Muscle layer of duodenum (tissue), 2 donors: ENCODE data around the gene LRP5.

Experiments
- H3K27ac ChIP-seq: one replicate; pipeline ENCODE4 v1.7.0; 2013; ENCODE audit warnings: mild to moderate bottlenecking, low read length
- H3K27me3 ChIP-seq: one replicate; pipeline ENCODE4 v1.7.0; 2013; ENCODE audit warnings: low read depth, mild to moderate bottlenecking, control low read depth, low read length
- H3K36me3 ChIP-seq, 2 donors: one replicate each; pipeline ENCODE4 v1.7.0; 2013; ENCODE audit warnings: low read length in 2 of 2, control low read depth in 1 of 2, mild to moderate bottlenecking in 1 of 2; ENCODE audit not compliant: insufficient read depth in 2 of 2, control insufficient read depth in 1 of 2
- H3K4me1 ChIP-seq, 2 donors: one replicate each; pipeline ENCODE4 v1.7.0; 2013; ENCODE audit warnings: low read length in 2 of 2, mild to moderate bottlenecking in 2 of 2, control low read depth in 1 of 2, moderate library complexity in 1 of 2; ENCODE audit not compliant: insufficient read depth in 2 of 2, control insufficient read depth in 1 of 2
- H3K4me3 ChIP-seq, 2 donors: one replicate each; pipeline ENCODE4 v1.7.0; 2013; ENCODE audit warnings: low read length in 2 of 2, low read depth in 1 of 2, mild to moderate bottlenecking in 1 of 2
- H3K9me3 ChIP-seq, 2 donors: one replicate each; pipeline ENCODE4 v1.7.0; 2013; ENCODE audit warnings: low read length in 2 of 2, control low read depth in 1 of 2, mild to moderate bottlenecking in 1 of 2; ENCODE audit not compliant: control insufficient read depth in 1 of 2
- donor health status: healthy.

The LRP5 gene

GRCh38 chr11:68313574-68314202 lies 1.3 kb downstream of the LRP5 start:
- Histone ChIP-seq H3K27ac (peak overlapping the region; percentile 77), H3K4me1 (peaks cover 14 to 39% of the 10 kb centered on the region in 2 donors)

GRCh38 chr11:68314203-68315170 lies 2.1 kb downstream of the LRP5 start:
- H3K4me3 ChIP-seq = peak overlapping the region; percentile 80 to 81
- H3K9me3 ChIP-seq = no peaks in the 10 kb centered on the region
- peaks cover 14 to 39% of the 10 kb centered on the region in 2 donors for H3K4me1 ChIP-seq
- H3K36me3 ChIP-seq = no peaks in the 10 kb centered on the region
- no peaks in the 10 kb centered on the region for H3K27me3 ChIP-seq
- H3K27ac ChIP-seq = peak overlapping the region; percentile 77

More at GRCh38 chr11:68313574-68314202, 1.3 kb downstream of the LRP5 start:
- H3K9me3 ChIP-seq = no peaks in the 10 kb centered on the region
- H3K36me3 ChIP-seq = no peaks in the 10 kb centered on the region
- H3K4me3 ChIP-seq = peak overlapping the region; percentile 80 to 81
- no peaks in the 10 kb centered on the region for H3K27me3 ChIP-seq

GRCh38 chr11:68315171-68315920 lies 3.0 kb downstream of the LRP5 start:
- Histone ChIP-seq H3K9me3 (no peaks in the 10 kb centered on the region), H3K27me3 (no peaks in the 10 kb centered on the region), H3K4me3 (peak overlapping the region; percentile 80 to 81), H3K27ac (peak overlapping the region; percentile 77), H3K4me1 (peaks cover 14 to 39% of the 10 kb centered on the region in 2 donors), H3K36me3 (no peaks in the 10 kb centered on the region)

- Histone ChIP-seq H3K4me1 (peaks cover 17 to 48% of the 10 kb centered on the region in 2 donors), H3K27ac (no peak overlapping the region), H3K4me3 (no peak overlapping the region)
Observed at GRCh38 chr11:68317147-68317785, 4.9 kb downstream of the LRP5 start.

GRCh38 chr11:68321293-68322051 lies 9.1 kb downstream of the LRP5 start:
- Histone ChIP-seq H3K27me3 (no peaks in the 10 kb centered on the region), H3K4me1 (peaks cover 3 to 31% of the 10 kb centered on the region in 2 donors), H3K4me3 (no peak overlapping the region), H3K27ac (no peak overlapping the region), H3K36me3 (no peaks in the 10 kb centered on the region), H3K9me3 (no peaks in the 10 kb centered on the region)

More at GRCh38 chr11:68317147-68317785, 4.9 kb downstream of the LRP5 start:
- Histone ChIP-seq H3K27me3 (no peaks in the 10 kb centered on the region), H3K36me3 (no peaks in the 10 kb centered on the region), H3K9me3 (no peaks in the 10 kb centered on the region)

GRCh38 chr11:68322052-68322430 lies 9.7 kb downstream of the LRP5 start:
- H3K27ac ChIP-seq = no peak overlapping the region
- H3K27me3 ChIP-seq = no peaks in the 10 kb centered on the region
- peaks cover 3 to 28% of the 10 kb centered on the region in 2 donors for H3K4me1 ChIP-seq
- no peak overlapping the region for H3K4me3 ChIP-seq
- no peaks in the 10 kb centered on the region for H3K9me3 ChIP-seq
- H3K36me3 ChIP-seq = no peaks in the 10 kb centered on the region

GRCh38 chr11:68324241-68324640 lies 11.8 kb downstream of the LRP5 start:
- H3K9me3 ChIP-seq = no peaks in the 10 kb centered on the region
- no peaks in the 10 kb centered on the region for H3K36me3 ChIP-seq
- no peak overlapping the region for H3K4me3 ChIP-seq
- no peak overlapping the region for H3K27ac ChIP-seq
- H3K4me1 ChIP-seq = peaks cover 10 to 41% of the 10 kb centered on the region in 2 donors
- no peaks in the 10 kb centered on the region for H3K27me3 ChIP-seq

GRCh38 chr11:68324695-68325094 lies 12.3 kb downstream of the LRP5 start:
- Histone ChIP-seq H3K27ac (no peak overlapping the region), H3K4me1 (peaks cover 10 to 44% of the 10 kb centered on the region in 2 donors), H3K4me3 (no peak overlapping the region), H3K36me3 (no peaks in the 10 kb centered on the region), H3K27me3 (no peaks in the 10 kb centered on the region), H3K9me3 (no peaks in the 10 kb centered on the region)

- Histone ChIP-seq H3K27ac (no peak overlapping the region), H3K9me3 (no peaks in the 10 kb centered on the region), H3K4me1 (peaks cover 10 to 50% of the 10 kb centered on the region in 2 donors), H3K27me3 (no peaks in the 10 kb centered on the region), H3K4me3 (no peak overlapping the region), H3K36me3 (no peaks in the 10 kb centered on the region)
Observed at GRCh38 chr11:68325183-68325906, 13.0 kb downstream of the LRP5 start.

GRCh38 chr11:68325907-68326220 lies 13.5 kb downstream of the LRP5 start:
- Histone ChIP-seq H3K27ac (no peak overlapping the region), H3K4me3 (no peak overlapping the region), H3K36me3 (no peaks in the 10 kb centered on the region), H3K27me3 (no peaks in the 10 kb centered on the region), H3K9me3 (no peaks in the 10 kb centered on the region), H3K4me1 (peaks cover 13 to 56% of the 10 kb centered on the region in 2 donors)
